IMR-90 (cell line): ENCODE results near the gene CERKL. TPM values are rescaled to one million over a fixed set of nuclear protein-coding genes. Genes with fewer than 3 reads are reported as not detected.

ENCODE experiments used
- ATAC-seq: fragments of 200-7000 bp; cut with Tn5 transposase; 2 replicates; pipeline ENCODE4 v1.9.1; 2020; ENCODE audit warnings: low read depth, mild to moderate bottlenecking, moderate library complexity
- BruUV-seq: library from RNA; stranded (reverse); fragments of 400-500 nt; replicated peaks from 2 replicates; lab custom pipeline; 2021; lab: Mats Ljungman, UMichigan
- CTCF ChIA-PET: fragments of 300-600 bp; formaldehyde crosslinking; extraction: SDS; loops from one replicate; lab custom pipeline; 2021; ENCODE audit warnings: antibody characterized with exemption; lab: Yijun Ruan, JAX
- POLR2A ChIA-PET: fragments of 300-600 bp; sonication (Branson Sonifier 250); formaldehyde crosslinking; loops from one replicate; lab custom pipeline; 2022; ENCODE audit warnings: antibody characterized with exemption; ENCODE audit not compliant: unreplicated experiment; lab: Charles Lee
- DNase-seq: peaks from one replicate; pipeline ENCODE4 v3.0.0; 2013
- H2AFZ ChIP-seq: replicated peaks from 2 replicates; pipeline ENCODE3; 2013; ENCODE audit warnings: low read length, mild to moderate bottlenecking; ENCODE audit not compliant: poor library complexity
- H2AK5ac ChIP-seq: 2 replicates; pipeline ENCODE4 v1.6.1; 2013; ENCODE audit warnings: low read depth, low read length, inconsistent platforms
- H2AK9ac ChIP-seq: replicated peaks from 2 replicates; pipeline ENCODE3; 2013; ENCODE audit warnings: mild to moderate bottlenecking, low read depth, low read length, moderate library complexity; ENCODE audit not compliant: poor library complexity
- H2BK120ac ChIP-seq: 2 replicates; pipeline ENCODE4 v1.6.1; 2013; ENCODE audit warnings: low read depth, low read length, inconsistent platforms
- H2BK15ac ChIP-seq: 3 replicates; pipeline ENCODE4 v1.6.1; 2013; ENCODE audit warnings: low read depth, low read length, inconsistent platforms
- H2BK20ac ChIP-seq: 2 replicates; pipeline ENCODE4 v1.6.1; 2013; ENCODE audit warnings: low read depth, mild to moderate bottlenecking, inconsistent platforms, low read length, moderate library complexity
- H2BK5ac ChIP-seq: 2 replicates; pipeline ENCODE4 v1.6.1; 2013; ENCODE audit warnings: mild to moderate bottlenecking, low read depth, low read length, inconsistent platforms; ENCODE audit not compliant: poor library complexity, severe bottlenecking
- H3K14ac ChIP-seq: replicated peaks from 2 replicates; pipeline ENCODE4 v1.6.1; 2013; ENCODE audit warnings: low read depth, low read length, inconsistent platforms
- H3K18ac ChIP-seq: 2 replicates; pipeline ENCODE4 v1.6.1; 2013; ENCODE audit warnings: low read depth, low read length, control low read depth
- H3K23ac ChIP-seq: 2 replicates; pipeline ENCODE4 v1.6.1; 2013; ENCODE audit warnings: low read depth, low read length, inconsistent platforms
- H3K27ac ChIP-seq: 2 replicates; pipeline ENCODE4 v1.5.1; 2013; ENCODE audit warnings: mild to moderate bottlenecking, control low read depth, low read length; ENCODE audit not compliant: insufficient read depth
- H3K27me3 ChIP-seq: 2 replicates; pipeline ENCODE4 v1.6.1; 2013; ENCODE audit warnings: low read length; ENCODE audit not compliant: control insufficient read depth, insufficient read depth
- H3K36me3 ChIP-seq: 2 replicates; pipeline ENCODE4 v1.6.1; 2013; ENCODE audit warnings: low read length, mixed read lengths; ENCODE audit not compliant: control insufficient read depth, insufficient read depth
- H3K4ac ChIP-seq: 2 replicates; pipeline ENCODE4 v1.6.1; 2013; ENCODE audit warnings: low read depth, low read length, inconsistent platforms
- H3K4me1 ChIP-seq: 2 replicates; pipeline ENCODE4 v1.6.1; 2013; ENCODE audit warnings: low read length, mixed read lengths; ENCODE audit not compliant: control insufficient read depth, insufficient read depth
- H3K4me2 ChIP-seq: 2 replicates; pipeline ENCODE4 v1.6.1; 2013; ENCODE audit warnings: low read depth, mild to moderate bottlenecking, control low read depth, low read length, moderate library complexity
- H3K4me3 ChIP-seq: 2 replicates; pipeline ENCODE4 v1.5.1; 2013; ENCODE audit warnings: low read depth, mild to moderate bottlenecking, control low read depth, low read length, moderate library complexity; ENCODE audit not compliant: insufficient read depth
- H3K56ac ChIP-seq: 2 replicates; pipeline ENCODE4 v1.6.1; 2013; ENCODE audit warnings: low read length, inconsistent platforms; ENCODE audit not compliant: insufficient read depth; ENCODE audit errors: extremely low read depth
- H3K79me1 ChIP-seq, 2 experiments: 2 replicates each; pipeline ENCODE4 v1.6.1; 2013; ENCODE audit warnings: low read length in 2 of 2, inconsistent platforms in 1 of 2, low read depth in 1 of 2
- H3K9ac ChIP-seq: 2 replicates; pipeline ENCODE4 v1.6.1; 2013; ENCODE audit warnings: low read depth, low read length, control low read depth
- H3K9me1 ChIP-seq: 2 replicates; pipeline ENCODE4 v1.6.1; 2013; ENCODE audit warnings: low read length, inconsistent platforms; ENCODE audit not compliant: insufficient read depth
- H3K9me3 ChIP-seq: 2 replicates; pipeline ENCODE4 v1.6.1; 2013; ENCODE audit warnings: low read length; ENCODE audit not compliant: control insufficient read depth, insufficient read depth
- H4K20me1 ChIP-seq: 2 replicates; pipeline ENCODE4 v1.6.1; 2013; ENCODE audit warnings: low read length, inconsistent platforms; ENCODE audit not compliant: insufficient read depth
- H4K5ac ChIP-seq: 2 replicates; pipeline ENCODE4 v1.6.1; 2013; ENCODE audit warnings: mild to moderate bottlenecking, low read depth, low read length, control low read depth
- H4K8ac ChIP-seq, 2 experiments: 2 replicates each; pipeline ENCODE4 v1.6.1; 2013; ENCODE audit warnings: low read depth in 2 of 2, low read length in 2 of 2, control low read depth in 1 of 2, inconsistent platforms in 1 of 2
- H4K91ac ChIP-seq: 2 replicates; pipeline ENCODE4 v1.6.1; 2013; ENCODE audit warnings: low read depth, low read length, inconsistent platforms; ENCODE audit not compliant: insufficient read depth
- BHLHE40 ChIP-seq: fragments of 150-350 bp; IDR thresholded peaks from 2 replicates; pipeline ENCODE4 v1.6.1; 2016; ENCODE audit warnings: mild to moderate bottlenecking, low read depth, low read length
- CEBPB ChIP-seq: IDR thresholded peaks from 2 replicates; pipeline ENCODE4 v1.6.1; 2012; ENCODE audit warnings: low read depth, low read length, improper control_type of control experiment
- CHD1 ChIP-seq: IDR thresholded peaks from 2 replicates; pipeline ENCODE4 v1.6.1; 2012; ENCODE audit warnings: low read depth, low read length, improper control_type of control experiment
- FOS ChIP-seq: fragments of 150-350 bp; IDR thresholded peaks from 2 replicates; pipeline ENCODE4 v1.6.1; 2016; ENCODE audit warnings: low read depth, low read length
- MAFK ChIP-seq: IDR thresholded peaks from 2 replicates; pipeline ENCODE4 v1.6.1; 2012; ENCODE audit warnings: low read depth, low read length, improper control_type of control experiment
- MAZ ChIP-seq: IDR thresholded peaks from 2 replicates; pipeline ENCODE4 v1.6.1; 2012; ENCODE audit warnings: low read depth, mild to moderate bottlenecking, low read length, improper control_type of control experiment, moderate library complexity, borderline replicate concordance
- MXI1 ChIP-seq: IDR thresholded peaks from 2 replicates; pipeline ENCODE4 v1.6.1; 2012; ENCODE audit warnings: low read depth, mild to moderate bottlenecking, low read length, moderate library complexity, borderline replicate concordance
- NFE2L2 ChIP-seq: fragments of 150-350 bp; IDR thresholded peaks from 2 replicates; pipeline ENCODE4 v1.6.1; 2016; ENCODE audit warnings: low read depth, mild to moderate bottlenecking, low read length
- POLR2A ChIP-seq: IDR thresholded peaks from 2 replicates; pipeline ENCODE4 v1.6.1; 2012; ENCODE audit warnings: mild to moderate bottlenecking, low read depth, low read length
- RAD21 ChIP-seq: IDR thresholded peaks from 2 replicates; pipeline ENCODE4 v1.6.1; 2012; ENCODE audit warnings: low read length, improper control_type of control experiment
- RCOR1 ChIP-seq: IDR thresholded peaks from 2 replicates; pipeline ENCODE4 v1.6.1; 2012; ENCODE audit warnings: mild to moderate bottlenecking, low read length, improper control_type of control experiment; ENCODE audit not compliant: insufficient replicate concordance
- RFX5 ChIP-seq: IDR thresholded peaks from 2 replicates; pipeline ENCODE4 v1.8.0; 2012; ENCODE audit warnings: low read depth, mild to moderate bottlenecking, low read length, moderate library complexity
- SMC3 ChIP-seq: fragments of 150-350 bp; IDR thresholded peaks from 2 replicates; pipeline ENCODE4 v1.6.1; 2016; ENCODE audit warnings: low read depth, mild to moderate bottlenecking, antibody characterized with exemption, low read length, moderate library complexity
- USF2 ChIP-seq: fragments of 150-350 bp; IDR thresholded peaks from 2 replicates; pipeline ENCODE4 v1.6.1; 2017; ENCODE audit warnings: mild to moderate bottlenecking, antibody characterized with exemption, low read length, low read depth
- WGBS, 2 experiments: methylation state at CpG; one replicate each; pipeline versions ENCODE4 v1.1.5 to v1.1.7; 2013; ENCODE audit warnings: missing lambda C conversion rate in 2 of 2; ENCODE audit not compliant: insufficient read length in 1 of 2; ENCODE audit errors: extremely low coverage in 2 of 2; 5-methylcytosine and 5-hydroxymethylcytosine counted together
- dilution Hi-C: fragments of 300-500 bp; cut with HindIII; formaldehyde crosslinking; loops from one replicate; pipeline ENCODE4 v1.14.3; 2018; ENCODE audit warnings: low sequenced_read_pairs; ENCODE audit not compliant: unreplicated experiment
- in situ Hi-C: fragments of 300-500 bp; cut with MboI; formaldehyde crosslinking; loops from 3 replicates; pipeline ENCODE4 v1.14.3; 2019; ENCODE audit warnings: low sequenced_read_pairs, inconsistent platforms, mixed read lengths
- intact Hi-C: fragments of 100-400 bp; cut with micrococcal nuclease; formaldehyde crosslinking; loops from 2 replicates; pipeline ENCODE4 v1.10.0; 2022
- polyA plus RNA-seq, 3 experiments: library from polyadenylated mRNA; depleted of rRNA; stranded (reverse); fragments of >200 nt; gene quantifications; 2 replicates each; pipeline ENCODE4 v1.2.3, GENCODE V29; 2012; ENCODE audit warnings: low replicate concordance in 1 of 3
- total RNA-seq: library from RNA; depleted of rRNA; stranded (reverse); fragments of >200 nt; gene quantifications from 2 replicates; pipeline ENCODE4 v1.2.3, GENCODE V29; 2012
- TF ChIP-seq, protein P1 (sequence below): conservative IDR thresholded peaks from 2 replicates; pipeline ENCODE4 v1.5.1; 2012; ENCODE audit warnings: mild to moderate bottlenecking, low read depth, low read length, improper control_type of control experiment
- TF ChIP-seq, protein P2 (sequence below): fragments of 150-350 bp; IDR thresholded peaks from 2 replicates; pipeline ENCODE4 v1.6.1; 2016; ENCODE audit warnings: low read depth, mild to moderate bottlenecking, low read length, moderate library complexity, borderline replicate concordance

Gene CERKL
- total and polyA plus RNA-seq, 2 of the 4 experiments (the other 2 are of a cell fraction) = under 0.01 TPM; not detected in 1

GRCh38 chr2:181523756-181524155, 133.1 kb downstream of the CERKL start:
- TF ChIP-seq CEBPB (no peak), MAZ (no peak), MAFK (no peak), SMC3 (no peak), POLR2A (no peak), RCOR1 (no peak), RFX5 (no peak), MXI1 (no peak), NFE2L2 (no peak), BHLHE40 (no peak), RAD21 (no peak), USF2 (no peak), CHD1 (no peak), FOS (no peak)
- TF ChIP-seq, protein P1, sequence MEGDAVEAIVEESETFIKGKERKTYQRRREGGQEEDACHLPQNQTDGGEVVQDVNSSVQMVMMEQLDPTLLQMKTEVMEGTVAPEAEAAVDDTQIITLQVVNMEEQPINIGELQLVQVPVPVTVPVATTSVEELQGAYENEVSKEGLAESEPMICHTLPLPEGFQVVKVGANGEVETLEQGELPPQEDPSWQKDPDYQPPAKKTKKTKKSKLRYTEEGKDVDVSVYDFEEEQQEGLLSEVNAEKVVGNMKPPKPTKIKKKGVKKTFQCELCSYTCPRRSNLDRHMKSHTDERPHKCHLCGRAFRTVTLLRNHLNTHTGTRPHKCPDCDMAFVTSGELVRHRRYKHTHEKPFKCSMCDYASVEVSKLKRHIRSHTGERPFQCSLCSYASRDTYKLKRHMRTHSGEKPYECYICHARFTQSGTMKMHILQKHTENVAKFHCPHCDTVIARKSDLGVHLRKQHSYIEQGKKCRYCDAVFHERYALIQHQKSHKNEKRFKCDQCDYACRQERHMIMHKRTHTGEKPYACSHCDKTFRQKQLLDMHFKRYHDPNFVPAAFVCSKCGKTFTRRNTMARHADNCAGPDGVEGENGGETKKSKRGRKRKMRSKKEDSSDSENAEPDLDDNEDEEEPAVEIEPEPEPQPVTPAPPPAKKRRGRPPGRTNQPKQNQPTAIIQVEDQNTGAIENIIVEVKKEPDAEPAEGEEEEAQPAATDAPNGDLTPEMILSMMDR = no peak
- TF ChIP-seq, protein P2, sequence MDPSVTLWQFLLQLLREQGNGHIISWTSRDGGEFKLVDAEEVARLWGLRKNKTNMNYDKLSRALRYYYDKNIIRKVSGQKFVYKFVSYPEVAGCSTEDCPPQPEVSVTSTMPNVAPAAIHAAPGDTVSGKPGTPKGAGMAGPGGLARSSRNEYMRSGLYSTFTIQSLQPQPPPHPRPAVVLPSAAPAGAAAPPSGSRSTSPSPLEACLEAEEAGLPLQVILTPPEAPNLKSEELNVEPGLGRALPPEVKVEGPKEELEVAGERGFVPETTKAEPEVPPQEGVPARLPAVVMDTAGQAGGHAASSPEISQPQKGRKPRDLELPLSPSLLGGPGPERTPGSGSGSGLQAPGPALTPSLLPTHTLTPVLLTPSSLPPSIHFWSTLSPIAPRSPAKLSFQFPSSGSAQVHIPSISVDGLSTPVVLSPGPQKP = no peak
- BruUV-seq = no TSS peak
- Histone ChIP-seq H2AK9ac (no peak overlapping the region), H2BK5ac (no peak overlapping the region), H2BK15ac (no peak overlapping the region), H3K9me3 (no peaks in the 10 kb centered on the region), H4K8ac (no peak overlapping the region), H3K9ac (no peak overlapping the region), H2AK5ac (no peak overlapping the region), H3K23ac (no peak overlapping the region), H3K14ac (no peak overlapping the region), H3K36me3 (0 out of 2 replicates have a peak, but pooled peaks cover 1% of the 10 kb centered on the region), H3K9me1 (no peaks in the 10 kb centered on the region; the same call in 1 of the 2 replicates), H3K27ac (no peak overlapping the region), H3K4me2 (no peak overlapping the region), H2AFZ (no peak overlapping the region), H4K5ac (no peak overlapping the region), H3K27me3 (no peaks in the 10 kb centered on the region), H4K91ac (no peak overlapping the region), H3K56ac (no peak overlapping the region), H2BK120ac (no peak overlapping the region), H4K20me1 (no peaks in the 10 kb centered on the region), H3K4me1 (no peaks in the 10 kb centered on the region), H3K4me3 (no peak overlapping the region), H3K4ac (no peak overlapping the region), H2BK20ac (no peak overlapping the region), H3K79me1 (no peaks in the 10 kb centered on the region), H3K18ac (no peak overlapping the region)
- intact Hi-C loops (no loop called here), in situ Hi-C loops (no loop called here), dilution Hi-C loops (no loop called here)
- CTCF ChIA-PET = no interaction called here
- no peak for ATAC-seq
- POLR2A ChIA-PET = no interaction called here
- DNase-seq = no peak
- no CpG with 5 or more reads among the region's 5 CpGs for WGBS, 2 experiments
